ENCODE results near the gene ENPP6. TPM values are rescaled to one million over a fixed set of nuclear protein-coding genes. Genes with fewer than 3 reads are reported as not detected.

Gene ENPP6
- total RNA-seq, 2 experiments from 2014 or later = 0.17 to 0.46 TPM

- ChIA-PET CTCF (no interaction called here), POLR2A (no interaction called here)
These were observed 19.5 kb downstream of the ENPP6 start for GRCh38 chr4:184198190-184198589.

GRCh38 chr4:184197536-184198082 lies 20.1 kb downstream of the ENPP6 start:
- ChIA-PET CTCF (no interaction called here), POLR2A (no interaction called here)

- POLR2A ChIA-PET = no interaction called here
- CTCF ChIA-PET = no interaction called here
These were observed 20.8 kb downstream of the ENPP6 start for GRCh38 chr4:184196730-184197385.

GRCh38 chr4:184193556-184194525 lies 23.8 kb downstream of the ENPP6 start:
- CTCF ChIA-PET = no interaction called here
- POLR2A ChIA-PET = no interaction called here

GRCh38 chr4:184192933-184193332 lies 24.7 kb downstream of the ENPP6 start:
- ChIA-PET POLR2A (no interaction called here), CTCF (no interaction called here)

- ChIA-PET CTCF (no interaction called here), POLR2A (no interaction called here)
These were observed 26.4 kb downstream of the ENPP6 start for GRCh38 chr4:184191267-184191666.

GRCh38 chr4:184190711-184191110 lies 27.0 kb downstream of the ENPP6 start:
- ChIA-PET POLR2A (no interaction called here), CTCF (no interaction called here)

- ChIA-PET CTCF (no interaction called here), POLR2A (no interaction called here)
These were observed 27.7 kb downstream of the ENPP6 start for GRCh38 chr4:184189966-184190365.

- ChIA-PET POLR2A (no interaction called here), CTCF (no interaction called here)
These were observed 29.0 kb downstream of the ENPP6 start for GRCh38 chr4:184188443-184189400.

- CTCF ChIA-PET = no interaction called here
These were observed 40.4 kb downstream of the ENPP6 start for GRCh38 chr4:184177271-184177670.

GRCh38 chr4:184174571-184175488 lies 42.8 kb downstream of the ENPP6 start:
- ChIA-PET CTCF (no interaction called here), POLR2A (no interaction called here)

More at GRCh38 chr4:184177271-184177670, 40.4 kb downstream of the ENPP6 start:
- POLR2A ChIA-PET = no interaction called here

- POLR2A ChIA-PET = no interaction called here
- CTCF ChIA-PET = interaction anchor here (1.1 kb wide), 1 partner anchor 67 kb away, joined by 3 read pairs; no protein-coding TSS in a partner anchor
These were observed 46.7 kb downstream of the ENPP6 start for GRCh38 chr4:184171011-184171410.

GRCh38 chr4:184169225-184169867 lies 48.3 kb downstream of the ENPP6 start:
- POLR2A ChIA-PET = interaction anchor here (0.7 kb wide), 1 partner anchor 493 kb away, joined by 4 read pairs; no protein-coding TSS in a partner anchor

GRCh38 chr4:184168406-184169019 lies 49.2 kb downstream of the ENPP6 start:
- CTCF ChIA-PET = interaction anchor here (0.7 to 1.9 kb wide), 4 partner anchors 10 to 328 kb away, joined by 3 to 4 read pairs (median 3); no protein-coding TSS in a partner anchor
- POLR2A ChIA-PET = no interaction called here

More at GRCh38 chr4:184169225-184169867, 48.3 kb downstream of the ENPP6 start:
- CTCF ChIA-PET = interaction anchor here (0.7 kb wide), 1 partner anchor 65 kb away, joined by 3 read pairs; no protein-coding TSS in a partner anchor

- POLR2A ChIA-PET = no interaction called here
- CTCF ChIA-PET = interaction anchor here (1.1 to 1.9 kb wide), 4 partner anchors 9 to 327 kb away, joined by 3 to 4 read pairs (median 3); no protein-coding TSS in a partner anchor
These were observed 50.1 kb downstream of the ENPP6 start for GRCh38 chr4:184167576-184167975.

- ChIA-PET POLR2A (no interaction called here), CTCF (interaction anchor here (1.9 kb wide), 1 partner anchor 326 kb away, joined by 4 read pairs; no protein-coding TSS in a partner anchor)
These were observed 50.9 kb downstream of the ENPP6 start for GRCh38 chr4:184166736-184167135.

GRCh38 chr4:184165291-184165690 lies 52.4 kb downstream of the ENPP6 start:
- POLR2A ChIA-PET = no interaction called here
- CTCF ChIA-PET = no interaction called here
